IMR-90 (cell line): Measurements from ENCODE around the gene ZNF280C. TPM values are rescaled to one million over a fixed set of nuclear protein-coding genes. Genes with fewer than 3 reads are reported as not detected.

Source experiments
- ATAC-seq: fragments of 200-7000 bp; cut with Tn5 transposase; 2 replicates; pipeline ENCODE4 v1.9.1; 2020; ENCODE audit warnings: low read depth, mild to moderate bottlenecking, moderate library complexity
- BruUV-seq: library from RNA; stranded (reverse); fragments of 400-500 nt; replicated peaks from 2 replicates; lab custom pipeline; 2021; lab: Mats Ljungman, UMichigan
- CTCF ChIA-PET: fragments of 300-600 bp; formaldehyde crosslinking; extraction: SDS; loops from one replicate; lab custom pipeline; 2021; ENCODE audit warnings: antibody characterized with exemption; lab: Yijun Ruan, JAX
- POLR2A ChIA-PET: fragments of 300-600 bp; sonication (Branson Sonifier 250); formaldehyde crosslinking; loops from one replicate; lab custom pipeline; 2022; ENCODE audit warnings: antibody characterized with exemption; ENCODE audit not compliant: unreplicated experiment; lab: Charles Lee
- DNase-seq: peaks from one replicate; pipeline ENCODE4 v3.0.0; 2013
- H2AFZ ChIP-seq: replicated peaks from 2 replicates; pipeline ENCODE3; 2013; ENCODE audit warnings: low read length, mild to moderate bottlenecking; ENCODE audit not compliant: poor library complexity
- H2AK5ac ChIP-seq: 2 replicates; pipeline ENCODE4 v1.6.1; 2013; ENCODE audit warnings: low read depth, low read length, inconsistent platforms
- H2AK9ac ChIP-seq: replicated peaks from 2 replicates; pipeline ENCODE3; 2013; ENCODE audit warnings: mild to moderate bottlenecking, low read depth, low read length, moderate library complexity; ENCODE audit not compliant: poor library complexity
- H2BK120ac ChIP-seq: 2 replicates; pipeline ENCODE4 v1.6.1; 2013; ENCODE audit warnings: low read depth, low read length, inconsistent platforms
- H2BK15ac ChIP-seq: 3 replicates; pipeline ENCODE4 v1.6.1; 2013; ENCODE audit warnings: low read depth, low read length, inconsistent platforms
- H2BK20ac ChIP-seq: 2 replicates; pipeline ENCODE4 v1.6.1; 2013; ENCODE audit warnings: low read depth, mild to moderate bottlenecking, inconsistent platforms, low read length, moderate library complexity
- H2BK5ac ChIP-seq: 2 replicates; pipeline ENCODE4 v1.6.1; 2013; ENCODE audit warnings: mild to moderate bottlenecking, low read depth, low read length, inconsistent platforms; ENCODE audit not compliant: poor library complexity, severe bottlenecking
- H3K14ac ChIP-seq: replicated peaks from 2 replicates; pipeline ENCODE4 v1.6.1; 2013; ENCODE audit warnings: low read depth, low read length, inconsistent platforms
- H3K18ac ChIP-seq: 2 replicates; pipeline ENCODE4 v1.6.1; 2013; ENCODE audit warnings: low read depth, low read length, control low read depth
- H3K23ac ChIP-seq: 2 replicates; pipeline ENCODE4 v1.6.1; 2013; ENCODE audit warnings: low read depth, low read length, inconsistent platforms
- H3K27ac ChIP-seq: 2 replicates; pipeline ENCODE4 v1.5.1; 2013; ENCODE audit warnings: mild to moderate bottlenecking, control low read depth, low read length; ENCODE audit not compliant: insufficient read depth
- H3K27me3 ChIP-seq: 2 replicates; pipeline ENCODE4 v1.6.1; 2013; ENCODE audit warnings: low read length; ENCODE audit not compliant: control insufficient read depth, insufficient read depth
- H3K36me3 ChIP-seq: 2 replicates; pipeline ENCODE4 v1.6.1; 2013; ENCODE audit warnings: low read length, mixed read lengths; ENCODE audit not compliant: control insufficient read depth, insufficient read depth
- H3K4ac ChIP-seq: 2 replicates; pipeline ENCODE4 v1.6.1; 2013; ENCODE audit warnings: low read depth, low read length, inconsistent platforms
- H3K4me1 ChIP-seq: 2 replicates; pipeline ENCODE4 v1.6.1; 2013; ENCODE audit warnings: low read length, mixed read lengths; ENCODE audit not compliant: control insufficient read depth, insufficient read depth
- H3K4me2 ChIP-seq: 2 replicates; pipeline ENCODE4 v1.6.1; 2013; ENCODE audit warnings: low read depth, mild to moderate bottlenecking, control low read depth, low read length, moderate library complexity
- H3K4me3 ChIP-seq: 2 replicates; pipeline ENCODE4 v1.5.1; 2013; ENCODE audit warnings: low read depth, mild to moderate bottlenecking, control low read depth, low read length, moderate library complexity; ENCODE audit not compliant: insufficient read depth
- H3K56ac ChIP-seq: 2 replicates; pipeline ENCODE4 v1.6.1; 2013; ENCODE audit warnings: low read length, inconsistent platforms; ENCODE audit not compliant: insufficient read depth; ENCODE audit errors: extremely low read depth
- H3K79me1 ChIP-seq, 2 experiments: 2 replicates each; pipeline ENCODE4 v1.6.1; 2013; ENCODE audit warnings: low read length in 2 of 2, inconsistent platforms in 1 of 2, low read depth in 1 of 2
- H3K9ac ChIP-seq: 2 replicates; pipeline ENCODE4 v1.6.1; 2013; ENCODE audit warnings: low read depth, low read length, control low read depth
- H3K9me1 ChIP-seq: 2 replicates; pipeline ENCODE4 v1.6.1; 2013; ENCODE audit warnings: low read length, inconsistent platforms; ENCODE audit not compliant: insufficient read depth
- H3K9me3 ChIP-seq: 2 replicates; pipeline ENCODE4 v1.6.1; 2013; ENCODE audit warnings: low read length; ENCODE audit not compliant: control insufficient read depth, insufficient read depth
- H4K20me1 ChIP-seq: 2 replicates; pipeline ENCODE4 v1.6.1; 2013; ENCODE audit warnings: low read length, inconsistent platforms; ENCODE audit not compliant: insufficient read depth
- H4K5ac ChIP-seq: 2 replicates; pipeline ENCODE4 v1.6.1; 2013; ENCODE audit warnings: mild to moderate bottlenecking, low read depth, low read length, control low read depth
- H4K8ac ChIP-seq, 2 experiments: 2 replicates each; pipeline ENCODE4 v1.6.1; 2013; ENCODE audit warnings: low read depth in 2 of 2, low read length in 2 of 2, control low read depth in 1 of 2, inconsistent platforms in 1 of 2
- H4K91ac ChIP-seq: 2 replicates; pipeline ENCODE4 v1.6.1; 2013; ENCODE audit warnings: low read depth, low read length, inconsistent platforms; ENCODE audit not compliant: insufficient read depth
- CHD1 ChIP-seq: IDR thresholded peaks from 2 replicates; pipeline ENCODE4 v1.6.1; 2012; ENCODE audit warnings: low read depth, low read length, improper control_type of control experiment
- MAZ ChIP-seq: IDR thresholded peaks from 2 replicates; pipeline ENCODE4 v1.6.1; 2012; ENCODE audit warnings: low read depth, mild to moderate bottlenecking, low read length, improper control_type of control experiment, moderate library complexity, borderline replicate concordance
- MXI1 ChIP-seq: IDR thresholded peaks from 2 replicates; pipeline ENCODE4 v1.6.1; 2012; ENCODE audit warnings: low read depth, mild to moderate bottlenecking, low read length, moderate library complexity, borderline replicate concordance
- POLR2A ChIP-seq: IDR thresholded peaks from 2 replicates; pipeline ENCODE4 v1.6.1; 2012; ENCODE audit warnings: mild to moderate bottlenecking, low read depth, low read length
- WGBS, 2 experiments: methylation state at CpG; one replicate each; pipeline versions ENCODE4 v1.1.5 to v1.1.7; 2013; ENCODE audit warnings: missing lambda C conversion rate in 2 of 2; ENCODE audit not compliant: insufficient read length in 1 of 2; ENCODE audit errors: extremely low coverage in 2 of 2; 5-methylcytosine and 5-hydroxymethylcytosine counted together
- dilution Hi-C: fragments of 300-500 bp; cut with HindIII; formaldehyde crosslinking; loops from one replicate; pipeline ENCODE4 v1.14.3; 2018; ENCODE audit warnings: low sequenced_read_pairs; ENCODE audit not compliant: unreplicated experiment
- in situ Hi-C: fragments of 300-500 bp; cut with MboI; formaldehyde crosslinking; loops from 3 replicates; pipeline ENCODE4 v1.14.3; 2019; ENCODE audit warnings: low sequenced_read_pairs, inconsistent platforms, mixed read lengths
- intact Hi-C: fragments of 100-400 bp; cut with micrococcal nuclease; formaldehyde crosslinking; loops from 2 replicates; pipeline ENCODE4 v1.10.0; 2022
- polyA plus RNA-seq, 3 experiments: library from polyadenylated mRNA; depleted of rRNA; stranded (reverse); fragments of >200 nt; gene quantifications; 2 replicates each; pipeline ENCODE4 v1.2.3, GENCODE V29; 2012; ENCODE audit warnings: low replicate concordance in 1 of 3
- total RNA-seq: library from RNA; depleted of rRNA; stranded (reverse); fragments of >200 nt; gene quantifications from 2 replicates; pipeline ENCODE4 v1.2.3, GENCODE V29; 2012
- TF ChIP-seq, protein P1 (sequence below): fragments of 150-350 bp; IDR thresholded peaks from 2 replicates; pipeline ENCODE4 v1.6.1; 2016; ENCODE audit warnings: low read depth, mild to moderate bottlenecking, low read length, moderate library complexity, borderline replicate concordance

The ZNF280C gene
- total and polyA plus RNA-seq, 2 of the 4 experiments (the other 2 are of a cell fraction): 3.1 to 4.5 TPM

DNA sequence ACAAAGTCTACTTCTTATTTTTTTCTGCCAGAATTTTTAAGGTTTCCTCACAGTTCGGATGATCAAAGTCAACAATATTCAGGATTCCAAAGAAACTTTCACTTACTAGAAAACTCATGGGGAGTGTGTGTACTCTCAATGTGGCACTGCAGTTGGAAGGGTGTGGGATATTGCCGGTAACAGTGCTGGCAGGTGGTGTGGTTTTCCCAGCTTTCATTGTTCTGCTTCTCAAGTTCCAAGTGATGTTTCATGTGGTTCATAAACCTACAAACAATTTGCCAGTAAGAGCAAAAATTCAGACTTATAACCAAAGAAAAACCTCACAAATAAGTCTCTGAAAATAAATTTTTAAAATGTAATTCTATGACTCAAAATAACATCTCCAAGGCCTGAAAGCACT lies 39.8 kb downstream of the ZNF280C start:
- CTCF ChIA-PET: no interaction called here
- H3K9me1 ChIP-seq: no peaks in the 10 kb centered on the region
- no peak overlapping the region for H3K4me2 ChIP-seq
- no peaks in the 10 kb centered on the region for H4K20me1 ChIP-seq
- no peaks in the 10 kb centered on the region for H3K79me1 ChIP-seq
- H4K5ac ChIP-seq: no peak overlapping the region
- no peak overlapping the region for H3K4ac ChIP-seq
- no CpG with 5 or more reads among the region's 2 CpGs for WGBS, 2 experiments
- no peaks in the 10 kb centered on the region for H3K27me3 ChIP-seq
- H3K14ac ChIP-seq: no peak overlapping the region
- no peak overlapping the region for H3K9ac ChIP-seq
- in situ Hi-C loops (no loop called here), intact Hi-C loops (no loop called here), dilution Hi-C loops (no loop called here)
- H3K23ac ChIP-seq: no peak overlapping the region
- H2BK20ac ChIP-seq: no peak overlapping the region
- no TSS peak for BruUV-seq
- no peak overlapping the region for H2AK5ac ChIP-seq
- no peak overlapping the region for H3K18ac ChIP-seq
- TF ChIP-seq POLR2A: no peak
- TF ChIP-seq, protein P1, sequence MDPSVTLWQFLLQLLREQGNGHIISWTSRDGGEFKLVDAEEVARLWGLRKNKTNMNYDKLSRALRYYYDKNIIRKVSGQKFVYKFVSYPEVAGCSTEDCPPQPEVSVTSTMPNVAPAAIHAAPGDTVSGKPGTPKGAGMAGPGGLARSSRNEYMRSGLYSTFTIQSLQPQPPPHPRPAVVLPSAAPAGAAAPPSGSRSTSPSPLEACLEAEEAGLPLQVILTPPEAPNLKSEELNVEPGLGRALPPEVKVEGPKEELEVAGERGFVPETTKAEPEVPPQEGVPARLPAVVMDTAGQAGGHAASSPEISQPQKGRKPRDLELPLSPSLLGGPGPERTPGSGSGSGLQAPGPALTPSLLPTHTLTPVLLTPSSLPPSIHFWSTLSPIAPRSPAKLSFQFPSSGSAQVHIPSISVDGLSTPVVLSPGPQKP: no peak
- no peak for TF ChIP-seq CHD1
- TF ChIP-seq MXI1: no peak
- TF ChIP-seq MAZ: no peak
- H3K4me3 ChIP-seq: no peak overlapping the region
- H3K9me3 ChIP-seq: no peaks in the 10 kb centered on the region
- no peak overlapping the region for H2AK9ac ChIP-seq
- POLR2A ChIA-PET: no interaction called here
- no peak overlapping the region for H3K56ac ChIP-seq
- H3K27ac ChIP-seq: no peak overlapping the region
- H4K91ac ChIP-seq: no peak overlapping the region
- ATAC-seq (no peak), DNase-seq (no peak)
- H3K36me3 ChIP-seq: peaks cover 10% of the 10 kb centered on the region
- H4K8ac ChIP-seq: no peak overlapping the region
- H2BK15ac ChIP-seq: no peak overlapping the region
- H2BK120ac ChIP-seq: no peak overlapping the region
- H2AFZ ChIP-seq: no peak overlapping the region
- no peaks in the 10 kb centered on the region for H3K4me1 ChIP-seq
- H2BK5ac ChIP-seq: no peak overlapping the region
